Activated naive CD8-positive, alpha-beta T cell (primary cell): Measurements from ENCODE around the gene ZMPSTE24.
"Not testable (repeated sequence)": the region's sequence is repeated elsewhere in the genome, so short reads cannot be mapped to it uniquely, and the experiment has no call there.

Experiments used
- H3K27ac Mint-ChIP-seq: one replicate; pipeline ENCODE4 v1.8.0; 2021; ENCODE audit warnings: mixed read lengths
- H3K27me3 Mint-ChIP-seq: one replicate; pipeline ENCODE4 v1.8.0; 2021; ENCODE audit warnings: mixed read lengths
- H3K36me3 Mint-ChIP-seq: one replicate; pipeline ENCODE4 v1.8.0; 2021; ENCODE audit warnings: mixed read lengths
- H3K4me1 Mint-ChIP-seq: one replicate; pipeline ENCODE4 v1.8.0; 2021; ENCODE audit warnings: low read depth, mixed read lengths
- H3K4me3 Mint-ChIP-seq: one replicate; pipeline ENCODE4 v1.8.0; 2021; ENCODE audit warnings: mild to moderate bottlenecking, mixed read lengths
- H3K9me3 Mint-ChIP-seq: one replicate; pipeline ENCODE4 v1.8.0; 2021; ENCODE audit warnings: low read depth, mixed read lengths

Gene ZMPSTE24

GRCh38 chr1:40342381-40342717 lies 84.3 kb downstream of the ZMPSTE24 start:
- not testable (repeated sequence) for H3K9me3 Mint-ChIP-seq, H3K36me3 Mint-ChIP-seq, H3K27me3 Mint-ChIP-seq
- Mint-ChIP-seq H3K27ac (peak overlapping the region; percentile 91), H3K4me1 (peaks cover 53% of the 10 kb centered on the region), H3K4me3 (peak overlapping the region; percentile 64)
